Measurements from ENCODE around the gene SH3TC1.

The SH3TC1 gene

DNA sequence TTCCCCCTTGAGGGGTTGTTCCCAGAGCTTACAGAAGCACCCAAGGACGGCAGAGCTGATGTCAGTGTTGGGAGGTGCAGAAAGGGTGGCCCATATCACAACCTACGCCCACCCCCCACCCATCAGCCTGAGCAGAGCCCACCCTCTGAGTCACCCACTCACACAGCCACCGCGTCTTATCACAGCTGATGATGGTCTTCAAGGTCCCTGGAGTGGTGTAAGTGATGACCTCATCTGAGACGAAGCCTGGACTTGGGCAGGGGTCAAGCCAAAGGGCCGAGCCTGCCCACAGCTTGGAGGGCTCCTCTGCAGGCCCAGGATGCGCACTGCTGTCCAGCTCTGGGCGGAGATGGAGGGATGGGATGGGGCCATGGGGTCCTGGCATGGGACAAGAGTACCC, 67.4 kb downstream of the SH3TC1 start:
- no peak for DNase-seq
- Histone ChIP-seq H3K4me3 (ENCODE audit: low read depth, low read length) (no peak overlapping the region), H3K27ac (no peak overlapping the region), H3K36me3 (replicated peaks) (no peaks in the 10 kb centered on the region), H3K27me3 (replicated peaks) (peaks cover 6% of the 10 kb centered on the region)
- in situ Hi-C loops (cut with HindIII; ENCODE audit: low pct_ligation_motif_present, low sequenced_read_pairs) = loop anchor here (25.0 kb wide), 1 partner anchor 146 kb away; no protein-coding TSS in a partner anchor
- TF ChIP-seq, protein P1, sequence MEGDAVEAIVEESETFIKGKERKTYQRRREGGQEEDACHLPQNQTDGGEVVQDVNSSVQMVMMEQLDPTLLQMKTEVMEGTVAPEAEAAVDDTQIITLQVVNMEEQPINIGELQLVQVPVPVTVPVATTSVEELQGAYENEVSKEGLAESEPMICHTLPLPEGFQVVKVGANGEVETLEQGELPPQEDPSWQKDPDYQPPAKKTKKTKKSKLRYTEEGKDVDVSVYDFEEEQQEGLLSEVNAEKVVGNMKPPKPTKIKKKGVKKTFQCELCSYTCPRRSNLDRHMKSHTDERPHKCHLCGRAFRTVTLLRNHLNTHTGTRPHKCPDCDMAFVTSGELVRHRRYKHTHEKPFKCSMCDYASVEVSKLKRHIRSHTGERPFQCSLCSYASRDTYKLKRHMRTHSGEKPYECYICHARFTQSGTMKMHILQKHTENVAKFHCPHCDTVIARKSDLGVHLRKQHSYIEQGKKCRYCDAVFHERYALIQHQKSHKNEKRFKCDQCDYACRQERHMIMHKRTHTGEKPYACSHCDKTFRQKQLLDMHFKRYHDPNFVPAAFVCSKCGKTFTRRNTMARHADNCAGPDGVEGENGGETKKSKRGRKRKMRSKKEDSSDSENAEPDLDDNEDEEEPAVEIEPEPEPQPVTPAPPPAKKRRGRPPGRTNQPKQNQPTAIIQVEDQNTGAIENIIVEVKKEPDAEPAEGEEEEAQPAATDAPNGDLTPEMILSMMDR (IDR thresholded peaks at IDR 0.05; ENCODE audit: low read depth, low read length, missing control alignments) = no peak

DNA sequence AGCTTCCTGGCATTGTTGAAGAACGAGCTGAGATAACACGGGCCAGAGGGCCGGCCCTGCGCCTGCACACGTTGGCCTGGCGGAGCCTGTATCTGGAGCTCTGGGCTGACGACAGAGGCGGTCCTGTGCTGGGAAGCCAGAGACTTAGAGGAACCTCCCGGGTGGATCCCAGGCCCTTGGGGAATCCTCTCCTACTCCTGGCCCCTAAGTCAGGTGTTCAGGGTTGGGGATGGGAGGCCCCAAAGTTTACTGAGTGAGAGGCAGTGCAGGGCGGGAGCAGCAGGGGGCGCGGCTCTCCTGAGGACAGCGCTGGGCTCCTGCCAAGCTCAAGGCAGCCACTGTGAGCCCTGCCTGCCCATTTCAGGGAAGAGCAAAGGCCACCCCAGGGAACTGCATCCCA, 68.0 kb downstream of the SH3TC1 start:
- in situ Hi-C loops (cut with HindIII; ENCODE audit: low pct_ligation_motif_present, low sequenced_read_pairs) = loop anchor here (25.0 kb wide), 1 partner anchor 145 kb away; no protein-coding TSS in a partner anchor
- no peaks in the 10 kb centered on the region for H3K36me3 ChIP-seq (replicated peaks)
- H3K4me3 ChIP-seq (ENCODE audit: low read depth, low read length) = no peak overlapping the region
- TF ChIP-seq, protein P1 (IDR thresholded peaks at IDR 0.05; ENCODE audit: low read depth, low read length, missing control alignments) = peak; percentile 74
- no peak for DNase-seq
- peaks cover 6% of the 10 kb centered on the region for H3K27me3 ChIP-seq (replicated peaks)
- H3K27ac ChIP-seq = no peak overlapping the region

DNA sequence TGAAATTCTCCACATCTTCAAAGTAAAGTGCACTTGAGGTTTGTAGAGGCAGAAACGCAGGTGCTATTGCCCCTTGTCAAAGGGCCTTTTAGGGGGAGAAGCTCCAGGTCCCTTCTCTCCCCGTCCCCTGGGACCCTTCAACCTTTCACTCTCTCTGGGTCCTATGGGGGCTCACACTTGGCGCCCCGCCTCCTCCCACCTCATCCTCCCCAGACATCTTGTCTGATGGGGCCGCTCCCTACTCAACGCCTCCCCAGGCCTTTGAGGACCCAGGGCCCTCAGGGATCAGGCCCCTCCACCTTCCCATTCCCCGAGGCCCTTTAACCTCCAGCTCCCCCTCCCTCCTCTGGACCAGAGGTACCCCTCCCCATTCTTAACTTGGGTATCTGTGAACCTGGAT, 69.1 kb downstream of the SH3TC1 start:
- TF ChIP-seq, protein P1 (IDR thresholded peaks at IDR 0.05; ENCODE audit: low read depth, low read length, missing control alignments) = no peak
- peaks cover 6% of the 10 kb centered on the region for H3K27me3 ChIP-seq (replicated peaks)
- in situ Hi-C loops (cut with HindIII; ENCODE audit: low pct_ligation_motif_present, low sequenced_read_pairs) = loop anchor here (25.0 kb wide), 1 partner anchor 144 kb away; no protein-coding TSS in a partner anchor

DNA sequence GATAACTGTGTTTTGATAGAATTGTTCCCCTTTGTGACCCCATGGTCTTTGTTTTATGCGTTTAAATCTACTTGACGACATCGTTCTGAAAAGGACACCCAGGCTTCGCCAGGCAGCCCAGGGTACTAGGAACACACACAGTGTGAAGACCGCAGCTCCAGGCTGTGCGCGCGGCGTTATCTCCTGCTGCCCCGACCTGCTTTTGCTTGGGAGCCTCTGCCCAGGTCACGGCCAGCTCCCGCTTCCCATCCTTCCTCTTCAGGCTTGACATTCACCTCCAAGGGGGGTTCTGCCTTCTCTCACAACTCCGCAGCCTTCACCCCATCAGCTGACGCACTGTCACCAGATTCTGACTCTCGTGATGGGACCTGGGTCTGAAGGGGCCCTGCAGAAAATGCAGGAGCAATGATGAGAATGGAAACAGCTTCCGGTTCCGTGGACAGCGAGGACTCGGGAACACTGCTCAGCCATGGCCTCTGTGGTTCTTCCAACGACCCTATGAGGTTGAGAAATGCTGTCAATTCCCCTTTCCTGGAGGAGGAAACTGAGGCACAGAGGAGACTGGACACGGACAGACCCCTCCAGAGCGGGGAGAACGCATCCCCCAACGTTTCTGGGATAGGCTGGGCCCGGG, 69.9 kb downstream of the SH3TC1 start:
- in situ Hi-C loops (cut with HindIII; ENCODE audit: low pct_ligation_motif_present, low sequenced_read_pairs) = loop anchor here (25.0 kb wide), 1 partner anchor 143 kb away; no protein-coding TSS in a partner anchor
- H3K27ac ChIP-seq = no peak overlapping the region
- no peak overlapping the region for H3K4me3 ChIP-seq (ENCODE audit: low read depth, low read length)
- TF ChIP-seq, protein P1 (IDR thresholded peaks at IDR 0.05; ENCODE audit: low read depth, low read length, missing control alignments) = no peak
- H3K36me3 ChIP-seq (replicated peaks) = no peaks in the 10 kb centered on the region
- H3K27me3 ChIP-seq (replicated peaks) = peaks cover 6% of the 10 kb centered on the region
- DNase-seq = no peak

More for the DNA sequence above, 69.1 kb downstream of the SH3TC1 start:
- Histone ChIP-seq H3K36me3 (replicated peaks) (no peaks in the 10 kb centered on the region), H3K27ac (no peak overlapping the region), H3K4me3 (ENCODE audit: low read depth, low read length) (no peak overlapping the region)
- DNase-seq = no peak

DNA sequence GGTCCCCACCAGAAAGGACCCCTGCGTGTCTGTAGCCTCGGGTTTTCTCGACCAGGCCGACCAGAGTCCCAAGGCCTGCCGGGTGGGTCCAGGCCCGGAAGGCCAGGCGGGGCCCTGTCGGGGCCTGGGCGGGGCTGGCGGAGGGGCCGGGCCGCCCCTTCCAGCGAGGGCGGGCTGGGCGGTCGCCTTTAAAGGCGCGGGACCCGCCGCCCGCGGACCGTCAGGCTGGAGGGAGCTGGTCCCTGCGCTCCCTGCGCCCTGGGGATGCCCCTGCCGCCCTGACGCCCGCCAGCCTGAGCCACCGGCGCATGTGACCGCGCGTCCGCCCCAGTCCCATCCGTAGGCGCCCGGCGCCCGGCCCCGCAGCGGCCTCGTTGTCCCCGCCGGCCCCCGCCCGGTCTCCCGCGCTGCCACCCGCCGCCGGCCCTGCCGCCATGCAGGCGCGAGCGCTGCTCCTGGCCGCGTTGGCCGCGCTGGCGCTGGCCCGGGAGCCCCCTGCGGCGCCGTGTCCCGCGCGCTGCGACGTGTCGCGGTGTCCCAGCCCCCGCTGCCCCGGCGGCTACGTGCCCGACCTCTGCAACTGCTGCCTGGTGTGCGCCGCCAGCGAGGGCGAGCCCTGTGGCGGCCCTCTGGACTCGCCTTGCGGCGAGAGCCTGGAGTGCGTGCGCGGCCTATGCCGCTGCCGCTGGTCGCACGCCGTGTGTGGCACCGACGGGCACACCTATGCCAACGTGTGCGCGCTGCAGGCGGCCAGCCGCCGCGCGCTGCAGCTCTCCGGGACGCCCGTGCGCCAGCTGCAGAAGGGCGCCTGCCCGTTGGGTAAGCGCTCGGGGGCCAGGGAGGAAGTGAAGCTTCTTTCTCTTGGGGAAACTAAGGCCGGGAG, 70.7 kb downstream of the SH3TC1 start, which contains the start of gene HTRA3:
TSS of gene HTRA3 (plus strand) at position 220 of the 883 bp plus-strand sequence. CDS start at position 435, 215 bp downstream.
- peak within 1 kb of the TSS; percentile 24 for H3K4me3 ChIP-seq (ENCODE audit: low read depth, low read length)
- peaks cover 6% of the 10 kb centered on the region for H3K27me3 ChIP-seq (replicated peaks)
- H3K36me3 ChIP-seq (replicated peaks) = no peaks in the 10 kb centered on the region
- in situ Hi-C loops (cut with HindIII; ENCODE audit: low pct_ligation_motif_present, low sequenced_read_pairs) = loop anchor here (25.0 kb wide), 1 partner anchor 143 kb away; no protein-coding TSS in a partner anchor
- H3K27ac ChIP-seq = no peak within 1 kb of the TSS
- TF ChIP-seq, protein P1 (IDR thresholded peaks at IDR 0.05; ENCODE audit: low read depth, low read length, missing control alignments) = no peak
- no peak for DNase-seq

Measured in brain microvascular endothelial cell (primary cell).